ENCODE results near the gene HMCN1.

Gene HMCN1

GRCh38 chr1:185731446-185731845 is 2.7 kb upstream of the HMCN1 start:
- TF ChIP-seq TAF1 (IDR thresholded peaks at IDR 0.05; ENCODE audit: borderline replicate concordance, insufficient read depth, low read length) (no peak), POLR2AphosphoS5 (IDR thresholded peaks at IDR 0.05; ENCODE audit: low read depth, low read length) (no peak)

GRCh38 chr1:185732951-185733350 is 1.2 kb upstream of the HMCN1 start:
- TF ChIP-seq POLR2AphosphoS5 (IDR thresholded peaks at IDR 0.05; ENCODE audit: low read depth, low read length), result no peak
- no peak for TF ChIP-seq FOXP2 (optimal IDR thresholded peaks at IDR 0.05; ENCODE audit: borderline replicate concordance, extremely low read depth, extremely low read length, insufficient read depth)
- TF ChIP-seq TAF1 (IDR thresholded peaks at IDR 0.05; ENCODE audit: borderline replicate concordance, insufficient read depth, low read length), result no peak
- TF ChIP-seq SIN3A (IDR thresholded peaks at IDR 0.05; ENCODE audit: borderline replicate concordance, insufficient read depth, low read length), result no peak
- no peak for TF ChIP-seq REST (IDR thresholded peaks at IDR 0.05; ENCODE audit: insufficient read depth in 1 of 2, low read depth in 2 of 2, low read length in 2 of 2)

- TF ChIP-seq REST (IDR thresholded peaks at IDR 0.05; ENCODE audit: insufficient read depth in 1 of 2, low read depth in 2 of 2, low read length in 2 of 2) (no peak), TAF1 (IDR thresholded peaks at IDR 0.05; ENCODE audit: borderline replicate concordance, insufficient read depth, low read length) (no peak), SIN3A (IDR thresholded peaks at IDR 0.05; ENCODE audit: borderline replicate concordance, insufficient read depth, low read length) (no peak)
These were observed 924 bp downstream of the HMCN1 start for GRCh38 chr1:185734929-185735700.

- TF ChIP-seq FOXP2 (optimal IDR thresholded peaks at IDR 0.05; ENCODE audit: borderline replicate concordance, extremely low read depth, extremely low read length, insufficient read depth), result no peak
These were observed 1.5 kb downstream of the HMCN1 start for GRCh38 chr1:185735701-185736064.

GRCh38 chr1:185739967-185740366 is 5.8 kb downstream of the HMCN1 start:
- TF ChIP-seq SIN3A (IDR thresholded peaks at IDR 0.05; ENCODE audit: borderline replicate concordance, insufficient read depth, low read length) (no peak), POLR2AphosphoS5 (IDR thresholded peaks at IDR 0.05; ENCODE audit: low read depth, low read length) (no peak), TAF1 (IDR thresholded peaks at IDR 0.05; ENCODE audit: borderline replicate concordance, insufficient read depth, low read length) (no peak), FOXP2 (optimal IDR thresholded peaks at IDR 0.05; ENCODE audit: borderline replicate concordance, extremely low read depth, extremely low read length, insufficient read depth) (no peak), REST (IDR thresholded peaks at IDR 0.05; ENCODE audit: insufficient read depth in 1 of 2, low read depth in 2 of 2, low read length in 2 of 2) (no peak)

- TF ChIP-seq POLR2AphosphoS5 (IDR thresholded peaks at IDR 0.05; ENCODE audit: low read depth, low read length) (no peak), SIN3A (IDR thresholded peaks at IDR 0.05; ENCODE audit: borderline replicate concordance, insufficient read depth, low read length) (no peak), TAF1 (IDR thresholded peaks at IDR 0.05; ENCODE audit: borderline replicate concordance, insufficient read depth, low read length) (no peak), FOXP2 (optimal IDR thresholded peaks at IDR 0.05; ENCODE audit: borderline replicate concordance, extremely low read depth, extremely low read length, insufficient read depth) (no peak), REST (IDR thresholded peaks at IDR 0.05; ENCODE audit: insufficient read depth in 1 of 2, low read depth in 2 of 2, low read length in 2 of 2) (no peak)
These were observed 7.4 kb downstream of the HMCN1 start for GRCh38 chr1:185741551-185741950.
